8988T (cell line): Measurements from ENCODE around the gene LRRC75A.
"Not testable (repeated sequence)": the region's sequence is repeated elsewhere in the genome, so short reads cannot be mapped to it uniquely, and the experiment has no call there.

Source experiments
- DNase-seq: peaks from one replicate; pipeline ENCODE4 v3.0.0; 2011

LRRC75A gene

GRCh38 chr17:16395887-16396286, 96.1 kb downstream of the LRRC75A start:
- DNase-seq: not testable (repeated sequence)

- DNase-seq: not testable (repeated sequence)
Observed at GRCh38 chr17:16392491-16392890, 99.5 kb downstream of the LRRC75A start.
